Measurements from ENCODE around the gene SLC35F4. TPM values are rescaled to one million over a fixed set of nuclear protein-coding genes. Genes with fewer than 3 reads are reported as not detected.

Gene SLC35F4
- total RNA-seq, 4 donors from 2014 or later, result not detected

DNA sequence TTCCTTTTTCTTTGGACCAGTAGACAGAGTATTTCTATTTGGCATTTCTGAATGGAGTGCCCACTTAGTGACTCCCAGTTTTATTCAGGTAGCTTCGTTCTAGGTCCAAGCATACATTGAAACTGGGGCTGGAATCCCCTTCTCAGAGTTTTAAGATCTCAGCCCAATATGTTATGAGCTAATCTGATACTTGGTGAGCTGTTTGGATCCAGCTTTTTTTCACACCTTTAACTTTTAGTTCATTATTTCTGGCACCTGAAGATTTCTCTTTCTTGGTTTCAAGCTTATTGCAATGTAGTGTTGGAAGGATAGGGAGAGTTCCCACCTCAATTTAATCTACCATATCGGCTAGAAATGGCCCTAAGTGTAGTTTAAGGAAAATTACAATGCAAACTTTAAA, 318.8 kb downstream of the SLC35F4 start:
- DNase-seq (ENCODE audit: low spot score in 2 of 2), result no peak
- no peak for TF ChIP-seq POLR2A (IDR thresholded peaks at IDR 0.05)
- TF ChIP-seq EP300 (IDR thresholded peaks at IDR 0.05), result no peak
- TF ChIP-seq POLR2AphosphoS5 (IDR thresholded peaks at IDR 0.05), result no peak
- TF ChIP-seq, protein P1, sequence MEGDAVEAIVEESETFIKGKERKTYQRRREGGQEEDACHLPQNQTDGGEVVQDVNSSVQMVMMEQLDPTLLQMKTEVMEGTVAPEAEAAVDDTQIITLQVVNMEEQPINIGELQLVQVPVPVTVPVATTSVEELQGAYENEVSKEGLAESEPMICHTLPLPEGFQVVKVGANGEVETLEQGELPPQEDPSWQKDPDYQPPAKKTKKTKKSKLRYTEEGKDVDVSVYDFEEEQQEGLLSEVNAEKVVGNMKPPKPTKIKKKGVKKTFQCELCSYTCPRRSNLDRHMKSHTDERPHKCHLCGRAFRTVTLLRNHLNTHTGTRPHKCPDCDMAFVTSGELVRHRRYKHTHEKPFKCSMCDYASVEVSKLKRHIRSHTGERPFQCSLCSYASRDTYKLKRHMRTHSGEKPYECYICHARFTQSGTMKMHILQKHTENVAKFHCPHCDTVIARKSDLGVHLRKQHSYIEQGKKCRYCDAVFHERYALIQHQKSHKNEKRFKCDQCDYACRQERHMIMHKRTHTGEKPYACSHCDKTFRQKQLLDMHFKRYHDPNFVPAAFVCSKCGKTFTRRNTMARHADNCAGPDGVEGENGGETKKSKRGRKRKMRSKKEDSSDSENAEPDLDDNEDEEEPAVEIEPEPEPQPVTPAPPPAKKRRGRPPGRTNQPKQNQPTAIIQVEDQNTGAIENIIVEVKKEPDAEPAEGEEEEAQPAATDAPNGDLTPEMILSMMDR (IDR thresholded peaks at IDR 0.05), result no peak
- Histone ChIP-seq H3K4me3 (no peak overlapping the region), H3K9me3 (no peaks in the 10 kb centered on the region), H3K36me3 (no peaks in the 10 kb centered on the region), H3K4me1 (no peaks in the 10 kb centered on the region), H3K27ac (no peak overlapping the region), H3K27me3 (no peaks in the 10 kb centered on the region)
- WGBS, result 91% methylated on average over 2 of the region's 2 CpGs

DNA sequence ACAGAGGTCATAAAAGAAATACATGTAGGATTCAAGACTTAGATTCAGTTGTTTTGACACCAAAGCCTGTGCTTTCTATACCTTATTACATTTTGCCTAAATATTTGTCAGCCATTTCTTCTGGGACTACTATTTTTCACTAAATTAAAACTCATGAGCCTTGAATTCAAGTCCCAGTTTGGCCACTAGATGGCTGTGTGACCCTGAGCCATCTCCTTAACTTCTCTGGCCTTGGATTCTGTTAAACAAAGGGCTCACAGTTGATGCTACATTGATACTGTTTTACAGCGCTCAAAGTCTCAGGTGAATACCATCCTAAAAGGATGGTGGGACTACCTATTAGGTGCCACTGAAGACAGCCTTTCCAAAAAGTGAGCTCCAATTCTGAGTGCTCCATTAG, 332.7 kb downstream of the SLC35F4 start:
- no peaks in the 10 kb centered on the region for H3K9me3 ChIP-seq
- TF ChIP-seq, protein P1 (IDR thresholded peaks at IDR 0.05), result no peak
- TF ChIP-seq POLR2AphosphoS5 (IDR thresholded peaks at IDR 0.05) (no peak), POLR2A (IDR thresholded peaks at IDR 0.05) (no peak), EP300 (IDR thresholded peaks at IDR 0.05) (no peak)
- DNase-seq (ENCODE audit: low spot score in 2 of 2), result no peak
- H3K4me3 ChIP-seq, result no peak overlapping the region
- H3K27ac ChIP-seq, result no peak overlapping the region
- no peaks in the 10 kb centered on the region for H3K36me3 ChIP-seq
- H3K27me3 ChIP-seq, result no peaks in the 10 kb centered on the region
- no peaks in the 10 kb centered on the region for H3K4me1 ChIP-seq
- WGBS, result 77% methylated on average over 1 of the region's 1 CpG

DNA sequence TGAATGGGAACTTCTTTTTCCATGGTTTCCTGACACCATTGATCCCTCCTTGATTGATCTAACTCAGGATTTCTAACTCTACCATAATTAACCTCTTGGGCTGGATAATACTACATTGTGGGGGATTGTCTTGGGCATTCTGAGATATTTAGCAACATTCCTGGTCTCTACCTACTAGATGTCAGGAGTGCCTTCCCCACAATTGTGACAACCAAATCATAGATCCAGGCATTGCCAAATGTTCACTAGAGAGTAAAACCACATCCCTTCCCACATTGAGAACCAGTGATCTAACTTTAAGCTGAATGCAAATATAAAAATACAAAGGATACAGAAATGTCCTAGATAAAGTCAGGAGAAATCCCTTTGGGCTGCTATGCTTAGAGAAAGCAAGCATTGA, 335.3 kb downstream of the SLC35F4 start:
- Histone ChIP-seq H3K36me3 (no peaks in the 10 kb centered on the region), H3K4me3 (no peak overlapping the region), H3K27me3 (no peaks in the 10 kb centered on the region), H3K27ac (no peak overlapping the region), H3K9me3 (no peaks in the 10 kb centered on the region), H3K4me1 (no peaks in the 10 kb centered on the region)
- no peak for DNase-seq (ENCODE audit: low spot score in 2 of 2)
- TF ChIP-seq EP300 (IDR thresholded peaks at IDR 0.05), result no peak
- TF ChIP-seq POLR2AphosphoS5 (IDR thresholded peaks at IDR 0.05), result no peak
- TF ChIP-seq, protein P1 (IDR thresholded peaks at IDR 0.05), result no peak

DNA sequence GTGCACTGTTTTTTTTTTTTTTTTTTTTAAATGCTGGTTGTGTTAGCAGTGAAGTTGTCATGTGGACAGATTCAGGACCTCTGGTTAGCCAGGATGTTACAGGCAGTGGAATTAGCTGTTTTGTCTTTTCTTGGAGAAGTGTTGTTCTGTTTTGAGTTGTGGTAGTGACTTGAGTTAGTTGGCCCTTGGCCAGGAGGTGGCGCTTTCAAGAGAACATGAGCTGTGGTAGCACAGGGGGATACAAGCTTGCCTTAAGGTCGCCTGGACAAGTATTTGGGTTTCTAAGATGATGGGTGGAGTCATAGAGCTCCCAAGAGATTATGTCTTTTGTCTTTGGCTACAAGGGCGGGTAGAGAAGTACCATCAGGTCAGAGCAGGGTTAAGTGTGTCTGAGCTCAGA, 338.9 kb downstream of the SLC35F4 start:
- DNase-seq (ENCODE audit: low spot score in 2 of 2), result no peak
- no peaks in the 10 kb centered on the region for H3K27me3 ChIP-seq
- WGBS, result 55% methylated on average over 3 of the region's 3 CpGs

GRCh38 chr14:57519043-57519442, 346.8 kb downstream of the SLC35F4 start:
- TF ChIP-seq POLR2A (IDR thresholded peaks at IDR 0.05) (no peak), POLR2AphosphoS5 (IDR thresholded peaks at IDR 0.05) (no peak), EP300 (IDR thresholded peaks at IDR 0.05) (no peak)
- TF ChIP-seq, protein P1 (IDR thresholded peaks at IDR 0.05), result no peak
- no peak for DNase-seq (ENCODE audit: low spot score in 2 of 2)
- peaks cover 11% of the 10 kb centered on the region for H3K9me3 ChIP-seq
- no peaks in the 10 kb centered on the region for H3K27me3 ChIP-seq
- H3K4me1 ChIP-seq, result no peaks in the 10 kb centered on the region
- no peaks in the 10 kb centered on the region for H3K36me3 ChIP-seq
- no peak overlapping the region for H3K27ac ChIP-seq
- no peak overlapping the region for H3K4me3 ChIP-seq

More for the DNA sequence above, 338.9 kb downstream of the SLC35F4 start:
- Histone ChIP-seq H3K27ac (no peak overlapping the region), H3K36me3 (no peaks in the 10 kb centered on the region), H3K9me3 (peaks cover 12% of the 10 kb centered on the region), H3K4me1 (no peaks in the 10 kb centered on the region), H3K4me3 (no peak overlapping the region)
- TF ChIP-seq POLR2AphosphoS5 (IDR thresholded peaks at IDR 0.05) (no peak), POLR2A (IDR thresholded peaks at IDR 0.05) (no peak)
- TF ChIP-seq, protein P1 (IDR thresholded peaks at IDR 0.05), result no peak

Measured in suprapubic skin (tissue), 4 donors.